Measurements from ENCODE around the gene AKAP1. TPM values are rescaled to one million over a fixed set of nuclear protein-coding genes. Genes with fewer than 3 reads are reported as not detected.

Gene AKAP1
- polyA plus RNA-seq, 3 donors = 5.6 to 14.6 (median 6.8) TPM

- H4K20me1 ChIP-seq (ENCODE audit: insufficient read depth, low read length) = no peaks in the 10 kb centered on the region
- Mint-ChIP-seq H3K27ac (peak overlapping the region in 3 of 7 donors; percentile 50 to 78 (median 51)), H3K4me1 (peaks cover 24% of the 10 kb centered on the region), H3K9me3 (peaks cover 4 to 19% (median 14%) of the 10 kb centered on the region in 7 donors), H3K36me3 (no peaks in the 10 kb centered on the region), H3K27me3 (ENCODE audit: low read depth in 3 of 3) (peaks cover 0 to 3% (median 2%) of the 10 kb centered on the region in 3 donors), H3K4me3 (peak overlapping the region in 1 of 2 donors; percentile 70)
- no peak overlapping the region for H3K9ac ChIP-seq (ENCODE audit: insufficient read depth, low read length, poor library complexity, severe bottlenecking)
- H3K4me2 ChIP-seq (replicated peaks; ENCODE audit: extremely low read depth, low read length, poor library complexity, severe bottlenecking) = peak overlapping the region; percentile 11
- DNase-seq = peak in 2 of 3 donors; percentile 5 to 7
- 0% methylated on average over 2 of the region's 2 CpGs for WGBS (ENCODE audit: insufficient coverage)
- no peak overlapping the region for H3K27ac ChIP-seq (ENCODE audit: low read depth in 1 of 2, low read length in 2 of 2)
- H2AFZ ChIP-seq (ENCODE audit: insufficient read depth, low read depth, low read length, poor library complexity, severe bottlenecking) = no peak overlapping the region
- peak overlapping the region in 1 of 3 experiments; percentile 0 for H3K4me3 ChIP-seq (replicated peaks in 1 of 3; ENCODE audit: low read depth in 2 of 3, low read length in 3 of 3)
- intact Hi-C loops (cut with micrococcal nuclease) = no loop called here
- TF ChIP-seq, protein P1, sequence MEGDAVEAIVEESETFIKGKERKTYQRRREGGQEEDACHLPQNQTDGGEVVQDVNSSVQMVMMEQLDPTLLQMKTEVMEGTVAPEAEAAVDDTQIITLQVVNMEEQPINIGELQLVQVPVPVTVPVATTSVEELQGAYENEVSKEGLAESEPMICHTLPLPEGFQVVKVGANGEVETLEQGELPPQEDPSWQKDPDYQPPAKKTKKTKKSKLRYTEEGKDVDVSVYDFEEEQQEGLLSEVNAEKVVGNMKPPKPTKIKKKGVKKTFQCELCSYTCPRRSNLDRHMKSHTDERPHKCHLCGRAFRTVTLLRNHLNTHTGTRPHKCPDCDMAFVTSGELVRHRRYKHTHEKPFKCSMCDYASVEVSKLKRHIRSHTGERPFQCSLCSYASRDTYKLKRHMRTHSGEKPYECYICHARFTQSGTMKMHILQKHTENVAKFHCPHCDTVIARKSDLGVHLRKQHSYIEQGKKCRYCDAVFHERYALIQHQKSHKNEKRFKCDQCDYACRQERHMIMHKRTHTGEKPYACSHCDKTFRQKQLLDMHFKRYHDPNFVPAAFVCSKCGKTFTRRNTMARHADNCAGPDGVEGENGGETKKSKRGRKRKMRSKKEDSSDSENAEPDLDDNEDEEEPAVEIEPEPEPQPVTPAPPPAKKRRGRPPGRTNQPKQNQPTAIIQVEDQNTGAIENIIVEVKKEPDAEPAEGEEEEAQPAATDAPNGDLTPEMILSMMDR (IDR thresholded peaks at IDR 0.05) = no peak
- peaks cover 19 to 20% of the 10 kb centered on the region in 2 donors for H3K4me1 ChIP-seq (ENCODE audit: control insufficient read depth in 1 of 2, insufficient read depth in 2 of 2, low read length in 2 of 2)
- H3K79me2 ChIP-seq (ENCODE audit: insufficient read depth, low read length) = no peaks in the 10 kb centered on the region
- H3K27me3 ChIP-seq (ENCODE audit: control insufficient read depth in 2 of 2, insufficient read depth in 2 of 2, low read length in 2 of 2) = no peaks in the 10 kb centered on the region
- no peaks in the 10 kb centered on the region for H3K36me3 ChIP-seq (replicated peaks in 1 of 2; ENCODE audit: control insufficient read depth in 1 of 2, insufficient read depth in 2 of 2, low read length in 2 of 2)
- H3K9me3 ChIP-seq (replicated peaks in 1 of 2; ENCODE audit: control insufficient read depth in 1 of 2, insufficient read depth in 1 of 2, low read length in 2 of 2) = peaks cover 7 to 8% of the 10 kb centered on the region in 2 donors
These were observed 69.9 kb downstream of the AKAP1 start for GRCh38 chr17:57154921-57155320.

DNA sequence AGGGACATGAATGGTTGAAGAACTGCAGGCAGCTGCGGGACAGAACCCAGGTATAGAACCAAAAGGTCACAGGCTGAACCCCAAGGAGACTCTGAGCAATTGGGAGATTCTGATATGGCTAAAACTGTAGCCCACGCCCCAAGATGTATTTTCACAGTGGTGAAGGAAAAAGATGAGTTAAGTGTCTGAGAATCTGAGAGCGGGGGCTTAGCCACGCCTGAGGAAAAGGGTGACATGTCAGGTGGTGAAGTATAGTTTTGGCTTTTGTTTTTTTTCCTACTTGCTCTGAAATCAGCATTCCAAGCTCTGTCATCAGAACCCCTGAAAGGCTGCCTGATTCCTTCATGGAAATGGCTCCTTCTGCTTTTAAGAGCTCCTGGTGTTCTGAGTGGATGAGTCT is 73.3 kb downstream of the AKAP1 start:
- Mint-ChIP-seq H3K4me1 (peaks cover 24% of the 10 kb centered on the region), H3K27ac (no peak overlapping the region), H3K27me3 (ENCODE audit: low read depth in 3 of 3) (no peaks in the 10 kb centered on the region), H3K4me3 (no peak overlapping the region), H3K9me3 (peaks cover 0 to 12% (median 0%) of the 10 kb centered on the region in 7 donors), H3K36me3 (no peaks in the 10 kb centered on the region)
- intact Hi-C loops (cut with micrococcal nuclease) = no loop called here
- H3K9me3 ChIP-seq (replicated peaks in 1 of 2; ENCODE audit: control insufficient read depth in 1 of 2, insufficient read depth in 1 of 2, low read length in 2 of 2) = no peaks in the 10 kb centered on the region
- H3K9ac ChIP-seq (ENCODE audit: insufficient read depth, low read length, poor library complexity, severe bottlenecking) = no peak overlapping the region
- H3K27ac ChIP-seq (ENCODE audit: low read depth in 1 of 2, low read length in 2 of 2) = no peak overlapping the region
- peaks cover 19 to 20% of the 10 kb centered on the region in 2 donors for H3K4me1 ChIP-seq (ENCODE audit: control insufficient read depth in 1 of 2, insufficient read depth in 2 of 2, low read length in 2 of 2)
- no peaks in the 10 kb centered on the region for H4K20me1 ChIP-seq (ENCODE audit: insufficient read depth, low read length)
- no peaks in the 10 kb centered on the region for H3K36me3 ChIP-seq (replicated peaks in 1 of 2; ENCODE audit: control insufficient read depth in 1 of 2, insufficient read depth in 2 of 2, low read length in 2 of 2)
- no peaks in the 10 kb centered on the region for H3K79me2 ChIP-seq (ENCODE audit: insufficient read depth, low read length)
- H2AFZ ChIP-seq (ENCODE audit: insufficient read depth, low read depth, low read length, poor library complexity, severe bottlenecking) = no peak overlapping the region
- no peak overlapping the region for H3K4me3 ChIP-seq (replicated peaks in 1 of 3; ENCODE audit: low read depth in 2 of 3, low read length in 3 of 3)
- H3K27me3 ChIP-seq (ENCODE audit: control insufficient read depth in 2 of 2, insufficient read depth in 2 of 2, low read length in 2 of 2) = no peaks in the 10 kb centered on the region
- no peak for DNase-seq
- 93% methylated on average over 2 of the region's 4 CpGs for WGBS (ENCODE audit: insufficient coverage)
- TF ChIP-seq, protein P1 (IDR thresholded peaks at IDR 0.05) = no peak
- no peak overlapping the region for H3K4me2 ChIP-seq (replicated peaks; ENCODE audit: extremely low read depth, low read length, poor library complexity, severe bottlenecking)
